BLaER1 treated with 17β-estradiol and CSF1 and Interleukin-3, amounts not matched to agents 10 nM and 100 nM (cell line): Measurements from ENCODE around the gene ANKRD40.

ENCODE experiments used
- H3K27ac ChIP-seq, 11 experiments: shearing (Covaris generic); formaldehyde crosslinking; 2 replicates each; pipeline ENCODE4 v1.8.1; 2022
- H3K27me3 ChIP-seq, 11 experiments: shearing (Covaris generic); formaldehyde crosslinking; 2 replicates each; pipeline ENCODE4 v1.8.1; 2022
- H3K36me3 ChIP-seq, 11 experiments: shearing (Covaris generic); formaldehyde crosslinking; 2 replicates each; pipeline ENCODE4 v1.8.1; 2022
- H3K4me1 ChIP-seq, 10 experiments: shearing (Covaris generic); formaldehyde crosslinking; 2 replicates each; pipeline ENCODE4 v1.8.1; 2022
- H3K4me2 ChIP-seq, 11 experiments: shearing (Covaris generic); formaldehyde crosslinking; 2 replicates each; pipeline ENCODE4 v1.8.1; 2022
- H3K4me3 ChIP-seq, 10 experiments: shearing (Covaris generic); formaldehyde crosslinking; 2 replicates each; pipeline ENCODE4 v1.8.1; 2022
- H3K9ac ChIP-seq, 11 experiments: shearing (Covaris generic); formaldehyde crosslinking; 2 replicates each; pipeline ENCODE4 v1.8.1; 2022
- H3K9me3 ChIP-seq, 11 experiments: shearing (Covaris generic); formaldehyde crosslinking; replicated peaks in 1 of 11; 2 replicates each; pipeline ENCODE4 v1.8.1; 2022
- H4K20me1 ChIP-seq, 11 experiments: shearing (Covaris generic); formaldehyde crosslinking; 2 replicates each; pipeline ENCODE4 v1.8.1; 2022
- Cebpa-rat ChIP-seq, 11 experiments: shearing (Covaris generic); IDR thresholded peaks; 2 replicates each; pipeline ENCODE4 v1.8.1; 2022

The ANKRD40 gene

GRCh38 chr17:50663812-50664374 lies 43.8 kb downstream of the ANKRD40 start:
- Histone ChIP-seq H3K9ac (no peak overlapping the region), H3K4me3 (no peak overlapping the region), H3K36me3 (no peaks in the 10 kb centered on the region), H3K4me1 (peaks cover 0 to 68% (median 34%) of the 10 kb centered on the region in 10 experiments; a peak in 17 of 20 replicates), H3K27ac (peak overlapping the region in 2 of 11 experiments; percentile 68 to 81; a peak in 1 of 22 replicates), H3K4me2 (peak overlapping the region in 4 of 11 experiments; percentile 0 to 91 (median 48); a peak in 5 of 22 replicates), H3K9me3 (no peaks in the 10 kb centered on the region), H3K27me3 (no peaks in the 10 kb centered on the region), H4K20me1 (no peaks in the 10 kb centered on the region)
- TF ChIP-seq Cebpa-rat (IDR thresholded peaks at IDR 0.05) = no peak

DNA sequence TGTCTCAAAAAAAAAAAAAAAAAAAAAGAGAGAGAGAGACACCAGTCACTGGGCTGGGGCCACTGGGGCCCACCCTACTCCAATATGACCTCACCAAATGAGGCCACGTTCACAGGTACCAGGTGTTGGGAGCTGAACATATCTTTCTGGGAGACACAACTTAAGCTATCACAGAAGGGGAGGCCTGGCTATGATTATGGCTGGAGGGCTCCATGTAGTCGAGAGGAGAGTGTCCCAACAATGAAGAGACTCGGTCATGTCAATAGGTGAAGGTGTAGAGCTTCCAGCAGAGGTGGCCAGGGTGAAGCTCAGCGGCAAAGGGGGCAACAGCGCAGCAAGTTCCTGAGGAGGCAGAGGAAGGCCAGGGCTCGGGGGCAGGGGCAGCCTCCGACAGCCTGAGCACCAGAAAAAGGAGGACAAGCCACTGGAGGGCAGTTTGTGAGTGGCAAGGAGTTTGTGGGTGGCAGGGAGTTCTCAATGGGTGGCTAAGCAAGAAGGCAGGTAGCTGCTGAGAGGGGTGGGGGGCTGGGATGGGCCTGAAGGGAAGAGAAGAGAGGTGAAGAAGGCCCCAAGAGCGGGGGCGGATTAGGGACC lies 45.0 kb downstream of the ANKRD40 start:
- no peaks in the 10 kb centered on the region for H4K20me1 ChIP-seq
- H3K9ac ChIP-seq = peak overlapping the region in 2 of 11 experiments; percentile 46 to 61; a peak in 2 of 22 replicates
- H3K27ac ChIP-seq = peak overlapping the region in 8 of 11 experiments; percentile 56 to 81 (median 72); a peak in 13 of 22 replicates
- no peaks in the 10 kb centered on the region for H3K36me3 ChIP-seq
- no peak for TF ChIP-seq Cebpa-rat (IDR thresholded peaks at IDR 0.05)
- H3K4me2 ChIP-seq = peak overlapping the region in 6 of 11 experiments; percentile 15 to 91 (median 82); a peak in 10 of 22 replicates
- no peaks in the 10 kb centered on the region for H3K9me3 ChIP-seq
- H3K4me1 ChIP-seq = peaks cover 0 to 56% (median 29%) of the 10 kb centered on the region in 10 experiments; a peak in 17 of 20 replicates
- no peaks in the 10 kb centered on the region for H3K27me3 ChIP-seq
- H3K4me3 ChIP-seq = no peak overlapping the region

- peak overlapping the region in 8 of 11 experiments; percentile 5 to 61 (median 48); a peak in 10 of 22 replicates for H3K9ac ChIP-seq
- peak overlapping the region in 2 of 10 experiments; percentile 8 to 21; a peak in 3 of 20 replicates for H3K4me3 ChIP-seq
- H4K20me1 ChIP-seq = no peaks in the 10 kb centered on the region; a peak in 1 of 22 replicates
- H3K9me3 ChIP-seq = no peaks in the 10 kb centered on the region
- H3K36me3 ChIP-seq = no peaks in the 10 kb centered on the region
- peaks cover 0 to 52% (median 29%) of the 10 kb centered on the region in 10 experiments; a peak in 17 of 20 replicates for H3K4me1 ChIP-seq
- TF ChIP-seq Cebpa-rat (IDR thresholded peaks at IDR 0.05) = 0 out of 22 replicates have a peak, but pooled peaks of 1 of the 11 experiments have one; percentile 17
- H3K27me3 ChIP-seq = no peaks in the 10 kb centered on the region
- H3K4me2 ChIP-seq = peak overlapping the region; percentile 17 to 91 (median 64); a peak in 21 of 22 replicates
- peak overlapping the region in 10 of 11 experiments; percentile 25 to 81 (median 70); a peak in 19 of 22 replicates for H3K27ac ChIP-seq
Observed at GRCh38 chr17:50661795-50662391, 45.8 kb downstream of the ANKRD40 start.

DNA sequence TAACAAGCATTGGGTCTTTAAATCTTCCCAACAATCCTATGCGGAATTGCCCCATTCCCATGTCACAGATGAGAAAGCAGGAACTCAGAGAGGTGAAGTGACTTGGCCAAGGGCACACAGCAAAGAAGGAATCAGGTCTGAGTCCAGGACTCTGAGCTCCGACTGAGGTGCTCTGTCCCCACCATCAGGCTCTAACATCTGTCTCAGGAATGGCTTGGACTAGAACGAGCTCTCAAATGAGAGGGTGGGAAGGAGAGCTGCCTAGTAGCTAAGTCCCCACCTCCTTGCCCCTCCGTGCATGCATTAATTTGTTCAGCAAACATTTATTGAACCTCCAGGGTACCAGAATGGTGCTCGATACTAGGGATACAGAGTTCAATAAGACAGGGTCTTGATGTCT lies 46.4 kb downstream of the ANKRD40 start:
- Histone ChIP-seq H3K4me1 (peaks cover 0 to 52% (median 29%) of the 10 kb centered on the region in 10 experiments; a peak in 17 of 20 replicates), H3K27me3 (no peaks in the 10 kb centered on the region), H3K9ac (peak overlapping the region in 9 of 11 experiments; percentile 5 to 61 (median 44); a peak in 12 of 22 replicates), H3K27ac (peak overlapping the region in 10 of 11 experiments; percentile 11 to 81 (median 70); a peak in 19 of 22 replicates), H3K4me2 (peak overlapping the region; percentile 17 to 91 (median 64); a peak in 20 of 22 replicates), H3K36me3 (no peaks in the 10 kb centered on the region), H3K9me3 (no peaks in the 10 kb centered on the region), H4K20me1 (no peaks in the 10 kb centered on the region; a peak in 1 of 22 replicates), H3K4me3 (peak overlapping the region in 2 of 10 experiments; percentile 8 to 21; a peak in 2 of 20 replicates)
- TF ChIP-seq Cebpa-rat (IDR thresholded peaks at IDR 0.05) = no peak

GRCh38 chr17:50660887-50661345 lies 46.8 kb downstream of the ANKRD40 start:
- peak overlapping the region in 9 of 11 experiments; percentile 54 to 91 (median 68); a peak in 16 of 22 replicates for H3K4me2 ChIP-seq
- peaks cover 0 to 52% (median 29%) of the 10 kb centered on the region in 10 experiments; a peak in 17 of 20 replicates for H3K4me1 ChIP-seq
- H4K20me1 ChIP-seq = no peaks in the 10 kb centered on the region; a peak in 1 of 22 replicates
- no peaks in the 10 kb centered on the region for H3K36me3 ChIP-seq
- no peaks in the 10 kb centered on the region for H3K27me3 ChIP-seq
- TF ChIP-seq Cebpa-rat (IDR thresholded peaks at IDR 0.05) = no peak
- H3K9ac ChIP-seq = peak overlapping the region in 9 of 11 experiments; percentile 9 to 61 (median 37); a peak in 11 of 22 replicates
- no peaks in the 10 kb centered on the region for H3K9me3 ChIP-seq
- no peak overlapping the region for H3K4me3 ChIP-seq
- peak overlapping the region in 10 of 11 experiments; percentile 11 to 81 (median 70); a peak in 19 of 22 replicates for H3K27ac ChIP-seq

DNA sequence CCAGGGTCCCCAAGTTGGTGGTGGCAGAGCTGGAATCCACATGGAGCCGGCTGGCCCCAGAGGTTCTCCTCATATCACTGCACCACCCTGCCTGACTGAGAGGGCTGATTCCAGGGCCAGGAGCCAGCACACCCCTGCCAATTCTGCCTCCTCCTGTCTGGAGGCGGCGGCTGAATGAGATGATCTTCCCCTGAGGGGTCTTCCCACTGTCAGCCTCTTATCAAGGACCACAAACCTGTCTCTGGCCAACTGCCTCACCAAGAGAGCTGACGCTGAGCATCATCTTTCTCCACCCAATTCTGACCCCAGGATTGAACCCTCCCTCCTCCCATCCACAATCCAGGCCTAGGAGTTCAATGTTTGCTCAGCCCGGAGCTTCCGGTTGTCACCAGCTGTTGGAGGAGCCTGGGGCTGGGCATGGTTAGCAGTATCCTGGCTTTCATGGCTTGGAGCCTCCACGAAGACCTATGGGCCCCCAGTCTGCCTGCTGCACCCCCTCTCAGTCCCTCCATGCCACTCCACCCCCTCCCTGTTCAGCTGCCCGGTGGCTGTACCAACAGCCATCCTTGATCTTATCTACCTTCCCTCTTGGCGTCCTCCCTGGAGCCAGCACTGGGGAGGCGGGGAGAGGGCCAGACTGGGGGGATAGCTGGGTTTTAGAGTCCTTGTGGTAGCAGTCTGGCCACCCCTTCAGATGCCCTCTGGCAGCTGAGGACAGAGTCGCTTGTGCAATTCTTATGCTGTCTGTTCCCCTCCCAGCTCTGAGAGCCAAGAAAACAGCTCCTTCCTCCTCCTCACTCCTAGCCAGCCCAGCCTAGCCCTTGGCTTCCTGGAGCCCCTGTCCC lies 47.5 kb downstream of the ANKRD40 start:
- no peak for TF ChIP-seq Cebpa-rat (IDR thresholded peaks at IDR 0.05)
- Histone ChIP-seq H3K4me2 (peak overlapping the region in 6 of 11 experiments; percentile 55 to 91 (median 82); a peak in 12 of 22 replicates), H3K36me3 (no peaks in the 10 kb centered on the region), H3K9me3 (no peaks in the 10 kb centered on the region), H3K4me3 (no peak overlapping the region), H4K20me1 (no peaks in the 10 kb centered on the region; a peak in 1 of 22 replicates), H3K27me3 (no peaks in the 10 kb centered on the region), H3K9ac (peak overlapping the region in 7 of 11 experiments; percentile 9 to 61 (median 28); a peak in 12 of 22 replicates), H3K4me1 (peaks cover 0 to 52% (median 29%) of the 10 kb centered on the region in 10 experiments; a peak in 17 of 20 replicates), H3K27ac (peak overlapping the region in 10 of 11 experiments; percentile 11 to 81 (median 70); a peak in 16 of 22 replicates)

DNA sequence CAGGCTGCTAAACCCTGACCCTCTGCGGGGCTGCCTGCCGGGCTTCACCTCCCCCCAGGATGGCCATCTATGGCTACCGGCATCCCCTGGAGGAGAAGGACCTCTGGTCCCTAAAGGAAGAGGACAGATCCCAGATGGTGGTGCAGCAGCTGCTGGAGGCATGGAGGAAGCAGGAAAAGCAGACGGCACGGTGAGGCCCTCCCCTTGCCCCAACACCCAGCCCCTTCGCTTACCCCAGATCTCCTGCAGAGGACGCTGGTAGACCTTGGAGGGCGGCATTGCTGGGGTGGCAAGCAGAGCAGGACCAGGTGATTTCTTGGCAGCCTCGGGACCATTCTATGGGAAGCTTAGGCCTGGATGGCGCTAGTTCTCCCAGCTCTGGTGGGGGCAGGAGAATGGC lies 48.5 kb downstream of the ANKRD40 start:
- no peak overlapping the region for H3K4me3 ChIP-seq
- no peaks in the 10 kb centered on the region for H3K9me3 ChIP-seq
- H4K20me1 ChIP-seq = no peaks in the 10 kb centered on the region; a peak in 1 of 22 replicates
- H3K36me3 ChIP-seq = no peaks in the 10 kb centered on the region
- H3K9ac ChIP-seq = no peak overlapping the region
- no peak for TF ChIP-seq Cebpa-rat (IDR thresholded peaks at IDR 0.05)
- peaks cover 0 to 52% (median 29%) of the 10 kb centered on the region in 10 experiments; a peak in 17 of 20 replicates for H3K4me1 ChIP-seq
- H3K27me3 ChIP-seq = no peaks in the 10 kb centered on the region
- H3K4me2 ChIP-seq = 0 out of 22 replicates have a peak overlapping the region, but pooled peaks of 1 of the 11 experiments have one; percentile 68
- H3K27ac ChIP-seq = peak overlapping the region in 4 of 11 experiments; percentile 14 to 81 (median 28); a peak in 5 of 22 replicates
